Lower lobe of right lung (tissue), 2 donors: ENCODE results near the gene LRRC49. TPM values are rescaled to one million over a fixed set of nuclear protein-coding genes. Genes with fewer than 3 reads are reported as not detected.
A peak's percentile ranks its signal among the peaks of the same experiment; 100 is the strongest.

Experiments used
- ATAC-seq, 2 donors: fragments of 200-7000 bp; cut with Tn5 transposase; one replicate each; pipeline ENCODE4 v1.9.1; 2020 to 2022; ENCODE audit warnings: mild to moderate bottlenecking in 2 of 2, moderate library complexity in 2 of 2
- DNase-seq: peaks from one replicate; pipeline ENCODE4 v3.0.0-alpha.2; 2020
- H3K27ac ChIP-seq: fragments of 200-600 bp; one replicate; pipeline ENCODE4 v1.8.0; 2022
- H3K27me3 ChIP-seq: fragments of 200-600 bp; one replicate; pipeline ENCODE4 v1.8.0; 2022; ENCODE audit warnings: low read depth
- H3K36me3 ChIP-seq: fragments of 200-600 bp; one replicate; pipeline ENCODE4 v1.8.0; 2022; ENCODE audit warnings: mild to moderate bottlenecking
- H3K4me1 ChIP-seq: fragments of 200-600 bp; one replicate; pipeline ENCODE4 v1.8.0; 2022
- H3K4me3 ChIP-seq: fragments of 200-600 bp; one replicate; pipeline ENCODE4 v1.8.0; 2022; ENCODE audit warnings: mild to moderate bottlenecking
- H3K9me3 ChIP-seq: fragments of 200-600 bp; one replicate; pipeline ENCODE4 v1.8.0; 2022
- intact Hi-C: fragments of 100-400 bp; cut with DNase I; formaldehyde crosslinking; loops from one replicate; pipeline ENCODE4 v1.11.0; 2022
- total RNA-seq: library from RNA; stranded (reverse); fragmentation: NEBNext Ultra II Directional; extraction: Animal tissue kit (Norgen Biotek cat#: 25700); gene quantifications from one replicate; pipeline ENCODE4 v1.2.1, GENCODE V29; 2021
- TF ChIP-seq, protein P1 (sequence below): fragments of 200-600 bp; IDR thresholded peaks from one replicate; pipeline ENCODE4 v1.8.0; 2022; ENCODE audit warnings: antibody characterized with exemption, mild to moderate bottlenecking
- donor health status: DM: no; HTN: yes; CAD: no; lungs with severe emphysema.

Gene LRRC49
- total RNA-seq, 1 donor from 2014 or later, result 7.3 TPM

DNA sequence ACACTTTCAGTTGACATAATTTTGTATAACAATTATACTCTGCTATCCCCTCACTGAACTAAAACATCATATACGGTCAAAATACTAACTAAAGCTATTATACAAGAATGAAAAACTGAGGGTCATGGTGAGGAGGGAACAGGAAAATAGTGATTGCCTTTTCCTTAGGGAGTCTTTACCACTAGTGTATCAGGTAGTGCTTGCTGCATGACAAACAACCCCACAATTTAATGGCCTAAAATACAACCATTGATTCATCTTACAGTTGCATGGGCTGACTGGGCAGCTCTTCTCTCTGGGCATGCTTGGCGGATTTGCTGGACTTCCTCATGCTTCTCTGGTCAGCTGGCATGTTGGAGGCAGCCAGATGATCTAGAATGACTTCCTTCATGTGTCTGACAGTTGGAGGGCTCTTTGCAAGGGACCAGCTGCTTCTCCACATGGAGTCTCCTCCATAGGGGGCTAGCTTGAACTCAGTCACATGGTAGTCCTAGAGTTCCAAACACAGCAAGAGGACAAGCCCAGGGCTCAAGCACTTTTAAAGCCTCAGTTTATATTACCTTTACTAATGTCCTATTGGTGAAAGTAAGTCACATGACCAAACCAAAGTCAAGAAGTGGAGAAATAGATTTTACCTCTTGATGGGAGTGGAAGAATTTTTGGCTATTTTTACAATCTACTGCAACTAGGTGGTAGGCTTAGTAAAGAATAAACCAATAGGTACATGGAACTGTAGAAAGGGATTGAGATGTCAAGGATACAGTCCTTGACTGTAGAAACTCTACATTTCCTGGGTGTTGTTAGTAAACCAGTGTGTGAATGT lies 19.2 kb upstream of the LRRC49 start:
- Histone ChIP-seq H3K9me3 (no peaks in the 10 kb centered on the region), H3K4me1 (no peaks in the 10 kb centered on the region), H3K4me3 (no peak overlapping the region), H3K27me3 (no peaks in the 10 kb centered on the region), H3K36me3 (no peaks in the 10 kb centered on the region), H3K27ac (no peak overlapping the region)
- TF ChIP-seq, protein P1, sequence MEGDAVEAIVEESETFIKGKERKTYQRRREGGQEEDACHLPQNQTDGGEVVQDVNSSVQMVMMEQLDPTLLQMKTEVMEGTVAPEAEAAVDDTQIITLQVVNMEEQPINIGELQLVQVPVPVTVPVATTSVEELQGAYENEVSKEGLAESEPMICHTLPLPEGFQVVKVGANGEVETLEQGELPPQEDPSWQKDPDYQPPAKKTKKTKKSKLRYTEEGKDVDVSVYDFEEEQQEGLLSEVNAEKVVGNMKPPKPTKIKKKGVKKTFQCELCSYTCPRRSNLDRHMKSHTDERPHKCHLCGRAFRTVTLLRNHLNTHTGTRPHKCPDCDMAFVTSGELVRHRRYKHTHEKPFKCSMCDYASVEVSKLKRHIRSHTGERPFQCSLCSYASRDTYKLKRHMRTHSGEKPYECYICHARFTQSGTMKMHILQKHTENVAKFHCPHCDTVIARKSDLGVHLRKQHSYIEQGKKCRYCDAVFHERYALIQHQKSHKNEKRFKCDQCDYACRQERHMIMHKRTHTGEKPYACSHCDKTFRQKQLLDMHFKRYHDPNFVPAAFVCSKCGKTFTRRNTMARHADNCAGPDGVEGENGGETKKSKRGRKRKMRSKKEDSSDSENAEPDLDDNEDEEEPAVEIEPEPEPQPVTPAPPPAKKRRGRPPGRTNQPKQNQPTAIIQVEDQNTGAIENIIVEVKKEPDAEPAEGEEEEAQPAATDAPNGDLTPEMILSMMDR, result no peak
- DNase-seq (no peak), ATAC-seq (no peak)
- intact Hi-C loops, result no loop called here

DNA sequence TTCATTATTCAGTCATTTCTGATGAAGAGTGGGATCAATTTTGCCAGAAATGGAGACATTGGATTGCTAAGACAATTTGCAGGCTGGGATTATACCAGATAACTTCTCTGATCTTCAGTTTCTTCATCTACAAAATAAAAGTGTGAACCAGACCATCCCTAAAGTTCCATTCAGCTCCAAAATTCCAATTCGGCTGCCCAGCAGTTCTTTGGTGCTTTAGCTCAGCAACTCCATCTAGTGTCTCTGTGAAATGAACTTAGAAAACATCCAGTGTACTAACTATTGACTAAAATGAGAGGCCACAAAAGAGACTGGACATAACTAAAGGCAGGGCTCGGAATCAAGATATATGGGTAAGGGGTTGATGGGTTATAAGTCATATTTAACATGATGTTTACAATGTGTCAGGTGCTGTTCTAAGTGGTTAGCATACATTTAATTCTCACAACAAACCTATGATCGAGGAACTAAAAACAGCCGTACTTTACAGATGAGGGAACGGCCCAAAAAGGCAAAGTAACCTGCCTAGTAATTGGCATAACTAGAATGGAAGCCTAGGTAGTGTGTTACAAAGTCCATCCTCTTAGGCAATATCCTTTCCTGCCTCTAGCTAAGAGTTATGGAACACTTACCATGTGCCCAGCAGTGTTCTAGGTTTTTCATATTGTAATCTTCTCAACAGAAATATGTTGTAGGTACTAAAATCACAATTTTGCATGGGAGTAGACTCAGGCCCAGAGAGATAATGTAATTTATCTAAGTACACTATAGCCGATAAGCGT lies 17.4 kb upstream of the LRRC49 start:
- ATAC-seq, result no peak
- DNase-seq, result no peak
- no peaks in the 10 kb centered on the region for H3K36me3 ChIP-seq
- no peaks in the 10 kb centered on the region for H3K27me3 ChIP-seq
- H3K27ac ChIP-seq, result no peak overlapping the region
- H3K4me1 ChIP-seq, result no peaks in the 10 kb centered on the region
- intact Hi-C loops, result no loop called here
- H3K4me3 ChIP-seq, result no peak overlapping the region
- TF ChIP-seq, protein P1, result peak; percentile 48
- H3K9me3 ChIP-seq, result no peaks in the 10 kb centered on the region

DNA sequence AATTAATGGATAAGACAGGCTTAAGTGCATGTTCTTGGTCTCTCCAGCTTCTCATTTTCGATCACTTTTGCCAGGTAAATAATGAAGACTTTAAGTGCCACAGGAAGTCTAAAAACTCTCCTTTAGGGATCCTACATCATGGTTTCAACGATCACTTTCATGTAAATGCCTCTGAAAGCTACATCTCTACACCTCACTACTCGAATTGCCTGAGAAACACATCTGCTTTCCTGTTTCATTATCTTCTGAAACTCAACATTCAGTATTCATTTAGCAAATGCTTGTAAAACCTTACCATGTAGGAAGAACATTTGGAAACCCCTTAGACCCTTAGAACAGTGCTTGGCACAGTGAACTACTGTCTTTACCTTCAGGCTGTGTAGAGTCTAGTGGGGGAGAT lies 16.6 kb upstream of the LRRC49 start:
- no peak overlapping the region for H3K4me3 ChIP-seq
- TF ChIP-seq, protein P1, result no peak
- DNase-seq (no peak), ATAC-seq (no peak)
- intact Hi-C loops, result no loop called here
- no peaks in the 10 kb centered on the region for H3K4me1 ChIP-seq
- no peaks in the 10 kb centered on the region for H3K27me3 ChIP-seq
- H3K27ac ChIP-seq, result no peak overlapping the region
- no peaks in the 10 kb centered on the region for H3K36me3 ChIP-seq
- H3K9me3 ChIP-seq, result no peaks in the 10 kb centered on the region

DNA sequence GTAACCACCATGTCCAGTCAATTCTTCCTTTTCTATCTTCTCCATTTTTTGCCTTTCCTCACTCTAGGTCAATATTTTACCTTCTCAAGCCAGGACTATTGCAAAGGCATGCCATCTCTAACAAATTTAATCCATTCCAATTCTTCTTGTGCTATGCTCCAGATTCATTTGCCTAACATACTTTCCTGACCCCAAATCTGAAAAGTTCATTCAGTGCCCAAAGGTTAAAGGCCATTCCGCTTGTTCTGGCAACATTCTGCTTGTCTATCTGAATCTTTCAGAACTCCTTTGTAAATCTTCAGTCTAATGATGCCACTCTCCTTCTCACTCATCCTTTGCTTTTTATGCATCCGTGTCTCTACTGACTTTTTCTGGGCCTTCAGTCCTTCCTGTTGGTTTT lies 15.9 kb upstream of the LRRC49 start:
- no peaks in the 10 kb centered on the region for H3K4me1 ChIP-seq
- no peaks in the 10 kb centered on the region for H3K9me3 ChIP-seq
- no peak overlapping the region for H3K4me3 ChIP-seq
- TF ChIP-seq, protein P1, result no peak
- DNase-seq (no peak), ATAC-seq (no peak)
- H3K36me3 ChIP-seq, result no peaks in the 10 kb centered on the region
- H3K27ac ChIP-seq, result no peak overlapping the region
- no peaks in the 10 kb centered on the region for H3K27me3 ChIP-seq
- intact Hi-C loops, result no loop called here

DNA sequence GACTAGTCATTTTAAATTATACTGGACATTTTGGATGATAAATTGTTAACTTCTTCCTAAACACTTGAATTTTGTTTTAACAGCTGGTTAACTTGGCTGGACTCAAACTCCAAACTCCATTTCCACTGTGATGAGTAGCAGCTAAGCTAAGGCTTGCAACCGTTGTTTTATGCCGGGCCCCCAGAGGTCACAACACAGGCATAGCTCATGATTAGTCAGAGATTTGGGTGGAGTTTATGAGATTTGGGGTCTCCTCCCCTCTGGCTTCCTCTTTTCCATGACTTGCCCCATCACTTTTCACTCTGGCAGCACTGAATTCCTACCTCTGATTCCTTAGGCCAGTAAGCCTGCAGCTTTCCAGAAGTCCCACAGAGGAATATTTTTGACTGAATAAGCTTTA lies 13.2 kb upstream of the LRRC49 start:
- TF ChIP-seq, protein P1, result no peak
- Histone ChIP-seq H3K36me3 (no peaks in the 10 kb centered on the region), H3K27me3 (no peaks in the 10 kb centered on the region), H3K4me1 (no peaks in the 10 kb centered on the region), H3K4me3 (no peak overlapping the region), H3K27ac (no peak overlapping the region), H3K9me3 (no peaks in the 10 kb centered on the region)
- DNase-seq (no peak), ATAC-seq (no peak)
- intact Hi-C loops, result no loop called here
